Naive thymus-derived CD8-positive, alpha-beta T cell (primary cell): ENCODE measurements around the gene TBKBP1. TPM values are rescaled to one million over a fixed set of nuclear protein-coding genes. Genes with fewer than 3 reads are reported as not detected.

Experiments
- ATAC-seq, 2 donors: fragments of 150-1000 bp; cut with Tn5 transposase in 1 of 2; sonication (Bioruptor Pico), chemical (Tn5 transposase) in 1 of 2; 1 replicate in 1 of 2; 2 replicates in 1 of 2; pipeline ENCODE4 v1.10.0; 2021; ENCODE audit warnings: mild to moderate bottlenecking in 2 of 2, moderate library complexity in 2 of 2
- POLR2A ChIA-PET: fragments of 350-600 bp; sonication (Branson Sonifier 250); formaldehyde crosslinking; loops from one replicate; lab custom pipeline; 2021; ENCODE audit warnings: antibody characterized with exemption; lab: Charles Lee
- DNase-seq, 10 donors: peaks; one replicate each; pipeline versions ENCODE4 v3.0.0 to v3.0.0-alpha.2; 2020 to 2022
- H3K27ac Mint-ChIP-seq, 10 donors: one replicate each; pipeline ENCODE4 v1.8.0; 2020 to 2022; ENCODE audit warnings: mild to moderate bottlenecking in 10 of 10, mixed read lengths in 10 of 10, moderate library complexity in 4 of 10, inconsistent platforms in 1 of 10
- H3K27me3 Mint-ChIP-seq, 5 donors: one replicate each; pipeline ENCODE4 v1.8.0; 2021 to 2022; ENCODE audit warnings: mixed read lengths in 5 of 5
- H3K36me3 Mint-ChIP-seq, 3 donors: one replicate each; pipeline ENCODE4 v1.8.0; 2020 to 2022; ENCODE audit warnings: mixed read lengths in 3 of 3, mild to moderate bottlenecking in 2 of 3, inconsistent platforms in 1 of 3
- H3K4me1 Mint-ChIP-seq, 4 donors: one replicate each; pipeline ENCODE4 v1.8.0; 2021 to 2022; ENCODE audit warnings: mixed read lengths in 4 of 4
- H3K4me3 Mint-ChIP-seq, 10 donors: one replicate each; pipeline ENCODE4 v1.8.0; 2020 to 2022; ENCODE audit warnings: mild to moderate bottlenecking in 10 of 10, mixed read lengths in 10 of 10, moderate library complexity in 6 of 10, inconsistent platforms in 1 of 10
- H3K9me3 Mint-ChIP-seq, 9 donors: one replicate each; pipeline ENCODE4 v1.8.0; 2020 to 2022; ENCODE audit warnings: mixed read lengths in 9 of 9, mild to moderate bottlenecking in 3 of 9, inconsistent platforms in 1 of 9, moderate library complexity in 1 of 9
- polyA plus RNA-seq, 3 donors: library from polyadenylated mRNA; unstranded; fragments of 300-500 nt; fragmentation: Illumina TruSeq; gene quantifications; one replicate each; pipeline ENCODE4 v1.2.3, GENCODE V29; 2021
- total RNA-seq, 8 experiments: library from RNA in 2 of 8; stranded (reverse) in 2 of 8; gene quantifications; one replicate each; pipeline ENCODE4 v1.2.3 and lab custom pipeline; 2021 to 2026

Gene TBKBP1, protein sequence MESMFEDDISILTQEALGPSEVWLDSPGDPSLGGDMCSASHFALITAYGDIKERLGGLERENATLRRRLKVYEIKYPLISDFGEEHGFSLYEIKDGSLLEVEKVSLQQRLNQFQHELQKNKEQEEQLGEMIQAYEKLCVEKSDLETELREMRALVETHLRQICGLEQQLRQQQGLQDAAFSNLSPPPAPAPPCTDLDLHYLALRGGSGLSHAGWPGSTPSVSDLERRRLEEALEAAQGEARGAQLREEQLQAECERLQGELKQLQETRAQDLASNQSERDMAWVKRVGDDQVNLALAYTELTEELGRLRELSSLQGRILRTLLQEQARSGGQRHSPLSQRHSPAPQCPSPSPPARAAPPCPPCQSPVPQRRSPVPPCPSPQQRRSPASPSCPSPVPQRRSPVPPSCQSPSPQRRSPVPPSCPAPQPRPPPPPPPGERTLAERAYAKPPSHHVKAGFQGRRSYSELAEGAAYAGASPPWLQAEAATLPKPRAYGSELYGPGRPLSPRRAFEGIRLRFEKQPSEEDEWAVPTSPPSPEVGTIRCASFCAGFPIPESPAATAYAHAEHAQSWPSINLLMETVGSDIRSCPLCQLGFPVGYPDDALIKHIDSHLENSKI
- 1 to 10 TPM; 1.4 to 3.1 TPM for total RNA-seq
- polyA plus RNA-seq = under 1 TPM in 2 of 3 donors, not detected in 1; 0.07 to 0.59 TPM
- total RNA-seq (lab: John Stamatoyannopoulos, UW) = 1.5 to 39.8 (median 3.4) reads per million in 6 experiments

DNA sequence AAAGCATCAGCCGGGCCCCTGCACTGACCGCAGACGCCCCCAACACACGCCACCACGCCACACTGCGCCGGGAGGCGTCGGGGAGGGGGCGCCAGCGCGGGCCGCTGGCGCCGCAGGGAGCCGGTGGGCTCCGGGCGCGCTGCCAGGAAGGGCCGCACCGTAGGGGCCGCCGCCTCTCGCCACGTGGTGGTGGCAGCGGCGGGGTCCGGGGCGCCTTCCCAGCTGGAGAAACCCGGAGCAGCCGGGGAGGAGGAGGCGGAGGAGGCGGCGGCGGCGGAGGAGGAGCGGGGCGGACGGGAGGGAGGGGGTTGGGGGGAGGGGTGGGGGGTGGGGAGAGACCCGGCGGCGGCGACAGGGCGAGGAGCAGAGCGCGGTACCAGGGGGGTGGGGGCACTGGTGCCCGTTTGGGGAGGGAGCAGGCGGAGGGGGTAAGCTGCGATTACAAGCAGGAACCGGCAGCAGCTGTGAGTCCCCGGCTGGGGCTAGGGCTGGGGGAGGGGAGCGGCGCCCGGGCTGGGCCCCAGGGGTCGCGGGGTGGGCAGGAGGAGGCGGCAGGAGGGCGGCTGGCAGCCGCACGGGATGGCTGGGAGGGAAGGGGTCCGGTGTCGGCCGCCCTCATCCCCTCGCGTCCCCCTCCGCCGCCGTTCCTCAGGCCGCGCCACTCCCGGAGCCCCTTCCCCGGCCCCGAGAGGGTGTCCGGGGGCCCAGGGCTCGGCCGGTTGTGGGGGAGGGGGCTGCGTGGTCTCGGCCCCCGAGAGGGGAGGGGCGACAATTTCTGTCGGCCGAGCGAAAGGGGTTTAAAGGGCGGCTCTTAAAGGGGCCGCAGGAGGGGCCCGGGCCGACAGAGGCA, at the start of gene TBKBP1:
TBKBP1 (plus strand) TSS at position 431 of the 850 bp plus-strand sequence. CDS start 1,952 bp downstream, outside the sequence.
- DNase-seq (peak in 8 of 10 donors; percentile 24 to 73 (median 36)), ATAC-seq (peak; percentile 60 to 62)
- H3K4me3 Mint-ChIP-seq = peak within 1 kb of the TSS; percentile 85 to 95 (median 91)
- H3K27me3 Mint-ChIP-seq = no peaks in the 10 kb centered on the region
- H3K36me3 Mint-ChIP-seq = no peaks in the 10 kb centered on the region
- H3K9me3 Mint-ChIP-seq = no peaks in the 10 kb centered on the region
- peak within 1 kb of the TSS in 8 of 10 donors; percentile 73 to 92 (median 82) for H3K27ac Mint-ChIP-seq
- peaks cover 23 to 36% (median 30%) of the 10 kb centered on the region in 4 donors for H3K4me1 Mint-ChIP-seq
- POLR2A ChIA-PET = interaction anchor here (1.1 to 1.8 kb wide), 4 partner anchors 20 to 44 kb away, joined by 3 to 10 read pairs (median 4); partner anchors contain the start of genes KPNB1 and TBX21

- POLR2A ChIA-PET = no interaction called here
- Mint-ChIP-seq H3K27ac (peak overlapping the region in 1 of 10 donors; percentile 23), H3K36me3 (no peaks in the 10 kb centered on the region), H3K4me3 (no peak overlapping the region), H3K27me3 (no peaks in the 10 kb centered on the region), H3K9me3 (peaks cover 0 to under 1% (median 0%) of the 10 kb centered on the region in 9 donors), H3K4me1 (peaks cover 11 to 32% (median 20%) of the 10 kb centered on the region in 4 donors)
- ATAC-seq (no peak), DNase-seq (no peak)
Observed at GRCh38 chr17:47644324-47644723, 49.6 kb upstream of the TBKBP1 start.

DNA sequence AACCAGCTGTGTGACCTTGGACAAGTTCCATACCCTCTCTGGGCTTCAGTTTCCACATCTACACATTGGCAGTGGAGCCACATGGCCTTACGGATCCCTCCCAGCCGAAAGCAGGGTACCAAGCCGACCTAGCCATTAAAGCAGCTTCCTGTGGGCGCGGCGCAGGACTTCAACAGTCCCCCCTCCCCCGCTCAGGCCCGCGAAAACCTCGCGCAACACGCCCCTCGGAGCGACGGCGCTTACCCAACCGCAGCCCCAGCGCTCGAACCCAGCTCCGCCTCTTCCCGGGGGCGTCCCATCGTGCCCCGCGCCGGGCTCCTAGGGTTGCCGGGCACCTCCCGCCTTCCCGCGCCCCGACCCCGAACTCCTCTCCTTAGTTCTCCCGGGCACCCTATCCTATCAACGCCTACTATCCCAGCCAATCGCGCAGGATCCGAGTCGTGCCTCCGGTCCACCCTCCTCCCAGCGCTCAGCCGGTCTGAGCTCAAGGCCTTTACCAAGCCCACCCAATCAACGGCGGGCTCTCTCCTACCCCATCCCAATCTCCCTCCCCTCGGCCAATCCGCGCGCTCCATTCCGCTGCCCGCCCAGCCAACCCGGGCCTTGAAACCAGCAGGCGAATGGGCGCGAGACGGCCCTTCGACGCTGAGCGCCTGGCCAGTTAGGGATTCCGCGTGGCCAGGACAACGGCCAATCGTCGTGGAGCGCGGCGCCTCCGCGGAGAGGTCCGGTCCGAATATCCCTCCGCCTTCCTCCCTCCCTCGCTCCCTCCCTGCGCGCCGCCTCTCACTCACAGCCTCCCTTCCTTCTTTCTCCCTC, 44.6 kb upstream of the TBKBP1 start, which contains the start of gene KPNB1:
KPNB1 (plus strand) TSS at position 767 of the 819 bp plus-strand sequence. CDS start 326 bp downstream, outside the sequence.
- Mint-ChIP-seq H3K9me3 (peaks cover 0 to 2% (median 0%) of the 10 kb centered on the region in 9 donors), H3K4me1 (peaks cover 31 to 66% (median 54%) of the 10 kb centered on the region in 4 donors), H3K27me3 (no peaks in the 10 kb centered on the region), H3K36me3 (peaks cover 0 to 32% (median 10%) of the 10 kb centered on the region in 3 donors), H3K4me3 (peak within 1 kb of the TSS; percentile 90 to 100 (median 98)), H3K27ac (peak within 1 kb of the TSS; percentile 91 to 99 (median 98))
- DNase-seq (peak; percentile 90 to 99 (median 97)), ATAC-seq (peak; percentile 84 to 86)
- POLR2A ChIA-PET = interaction anchor here (0.6 to 5.3 kb wide), 20 partner anchors 12 to 1456 kb away, joined by 3 to 88 read pairs (median 5); partner anchors contain the start of genes EFCAB13, KANSL1, LRRC46 and MRPL10

- POLR2A ChIA-PET = interaction anchor here (0.6 to 5.3 kb wide), 20 partner anchors 11 to 482 kb away, joined by 3 to 88 read pairs (median 6); partner anchors contain the start of genes EFCAB13, LRRC46, MRPL10 and PNPO
- peaks cover 0 to 39% (median 12%) of the 10 kb centered on the region in 3 donors for H3K36me3 Mint-ChIP-seq
- H3K27ac Mint-ChIP-seq = peak overlapping the region; percentile 91 to 99 (median 98)
- peak; percentile 8 to 11 for ATAC-seq
- H3K4me1 Mint-ChIP-seq = peaks cover 30 to 68% (median 58%) of the 10 kb centered on the region in 4 donors
- DNase-seq = peak in 3 of 10 donors; percentile 31 to 79 (median 33)
- H3K9me3 Mint-ChIP-seq = peaks cover 0 to 2% (median 0%) of the 10 kb centered on the region in 9 donors
- H3K4me3 Mint-ChIP-seq = peak overlapping the region; percentile 90 to 100 (median 98)
- H3K27me3 Mint-ChIP-seq = no peaks in the 10 kb centered on the region
Observed at GRCh38 chr17:47649972-47650524, 43.9 kb upstream of the TBKBP1 start.

GRCh38 chr17:47650525-47651522, 43.1 kb upstream of the TBKBP1 start:
- DNase-seq (peak; percentile 81 to 95 (median 86)), ATAC-seq (peak; percentile 48)
- Mint-ChIP-seq H3K27ac (peak overlapping the region; percentile 57 to 96 (median 90)), H3K9me3 (peaks cover 0 to 2% (median 0%) of the 10 kb centered on the region in 9 donors), H3K4me3 (peak overlapping the region; percentile 89 to 100 (median 92)), H3K27me3 (no peaks in the 10 kb centered on the region), H3K4me1 (peaks cover 32 to 76% (median 64%) of the 10 kb centered on the region in 4 donors), H3K36me3 (peaks cover 0 to 47% (median 16%) of the 10 kb centered on the region in 3 donors)
- POLR2A ChIA-PET = interaction anchor here (0.6 to 5.3 kb wide), 14 partner anchors 10 to 590 kb away, joined by 3 to 88 read pairs (median 6); partner anchors contain the start of genes EFCAB13, PNPO, SP2 and TBKBP1

DNA sequence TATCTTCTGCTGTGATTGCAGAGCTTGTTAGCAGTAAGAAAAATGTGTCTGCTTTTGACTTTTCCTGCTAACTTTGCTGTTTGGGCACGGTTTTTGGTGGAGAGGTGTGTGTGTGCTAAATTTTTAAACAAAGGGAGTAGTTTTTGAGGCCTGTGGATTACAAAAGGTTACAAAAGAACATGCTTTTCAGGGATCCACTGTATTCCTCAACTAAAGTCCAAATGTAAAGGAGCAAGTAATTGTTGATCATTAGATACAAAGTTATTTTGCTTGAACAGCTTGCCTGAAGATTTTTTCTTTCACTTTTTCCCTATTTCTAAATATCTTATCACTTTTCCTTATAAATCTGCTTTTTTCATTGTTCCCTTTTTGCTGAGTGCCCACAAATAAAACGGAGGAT, 42.3 kb upstream of the TBKBP1 start:
- ATAC-seq (no peak), DNase-seq (no peak)
- peak overlapping the region in 9 of 10 donors; percentile 31 to 96 (median 63) for H3K27ac Mint-ChIP-seq
- H3K27me3 Mint-ChIP-seq = no peaks in the 10 kb centered on the region
- peaks cover 33 to 76% (median 66%) of the 10 kb centered on the region in 4 donors for H3K4me1 Mint-ChIP-seq
- peaks cover 0 to 2% (median 0%) of the 10 kb centered on the region in 9 donors for H3K9me3 Mint-ChIP-seq
- H3K4me3 Mint-ChIP-seq = peak overlapping the region in 9 of 10 donors; percentile 12 to 95 (median 89)
- POLR2A ChIA-PET = interaction anchor here (1.6 to 5.3 kb wide), 4 partner anchors 10 to 244 kb away, joined by 4 to 88 read pairs (median 6); partner anchors contain the start of gene SP2
- H3K36me3 Mint-ChIP-seq = peaks cover 0 to 55% (median 21%) of the 10 kb centered on the region in 3 donors

DNA sequence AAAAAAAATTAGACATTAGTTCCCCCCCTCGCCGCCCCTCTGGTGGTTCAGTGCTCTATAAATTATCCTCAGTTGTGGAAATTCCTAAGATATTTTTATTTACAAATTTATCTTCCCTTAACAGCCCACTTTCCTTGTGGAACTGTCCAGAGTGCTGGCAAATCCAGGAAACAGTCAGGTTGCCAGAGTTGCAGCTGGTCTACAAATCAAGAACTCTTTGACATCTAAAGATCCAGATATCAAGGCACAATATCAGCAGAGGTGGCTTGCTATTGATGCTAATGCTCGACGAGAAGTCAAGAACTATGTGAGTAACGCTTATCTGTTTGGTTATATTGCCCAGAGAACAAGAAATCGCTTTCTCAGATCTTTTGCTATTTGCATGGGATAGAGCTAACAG, 41.4 kb upstream of the TBKBP1 start:
- H3K9me3 Mint-ChIP-seq = peaks cover 0 to 2% (median 0%) of the 10 kb centered on the region in 9 donors
- ATAC-seq (no peak), DNase-seq (no peak)
- peak overlapping the region in 6 of 10 donors; percentile 58 to 83 (median 70) for H3K27ac Mint-ChIP-seq
- peaks cover 3 to 64% (median 28%) of the 10 kb centered on the region in 3 donors for H3K36me3 Mint-ChIP-seq
- H3K4me3 Mint-ChIP-seq = peak overlapping the region in 3 of 10 donors; percentile 1 to 52 (median 36)
- POLR2A ChIA-PET = interaction anchor here (5.3 kb wide), 1 partner anchor 9 kb away, joined by 88 read pairs; no protein-coding TSS in a partner anchor
- no peaks in the 10 kb centered on the region for H3K27me3 Mint-ChIP-seq
- H3K4me1 Mint-ChIP-seq = peaks cover 31 to 75% (median 64%) of the 10 kb centered on the region in 4 donors

DNA sequence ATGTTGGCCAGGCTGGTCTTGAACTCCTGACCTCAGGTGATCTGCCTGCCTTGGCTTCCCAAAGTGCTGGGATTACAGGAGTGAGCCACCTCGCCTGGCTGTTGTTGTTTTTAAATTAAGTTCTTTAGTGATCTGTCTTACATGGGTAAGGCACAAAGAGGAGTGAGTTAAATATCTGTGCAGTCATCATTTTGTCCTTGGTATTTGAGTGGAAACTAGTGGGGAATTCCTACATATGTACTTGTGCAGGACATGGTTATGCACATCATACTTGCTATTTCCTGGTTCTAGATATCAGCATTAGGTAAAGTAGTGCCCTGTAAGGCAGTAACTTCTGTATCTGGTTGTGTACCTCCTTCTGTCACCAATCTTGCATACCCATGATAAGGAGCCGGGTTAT, 40.5 kb upstream of the TBKBP1 start:
- Mint-ChIP-seq H3K27me3 (no peaks in the 10 kb centered on the region), H3K4me3 (peak overlapping the region in 1 of 10 donors; percentile 52), H3K36me3 (peaks cover 5 to 70% (median 33%) of the 10 kb centered on the region in 3 donors), H3K9me3 (peaks cover 0 to 2% (median 0%) of the 10 kb centered on the region in 9 donors), H3K4me1 (peaks cover 34 to 74% (median 64%) of the 10 kb centered on the region in 4 donors), H3K27ac (peak overlapping the region in 4 of 10 donors; percentile 34 to 83 (median 74))
- DNase-seq = no peak
- ATAC-seq = no peak
- POLR2A ChIA-PET = interaction anchor here (0.6 to 0.7 kb wide), 2 partner anchors 32 to 156 kb away, joined by 3 to 4 read pairs; no protein-coding TSS in a partner anchor

DNA sequence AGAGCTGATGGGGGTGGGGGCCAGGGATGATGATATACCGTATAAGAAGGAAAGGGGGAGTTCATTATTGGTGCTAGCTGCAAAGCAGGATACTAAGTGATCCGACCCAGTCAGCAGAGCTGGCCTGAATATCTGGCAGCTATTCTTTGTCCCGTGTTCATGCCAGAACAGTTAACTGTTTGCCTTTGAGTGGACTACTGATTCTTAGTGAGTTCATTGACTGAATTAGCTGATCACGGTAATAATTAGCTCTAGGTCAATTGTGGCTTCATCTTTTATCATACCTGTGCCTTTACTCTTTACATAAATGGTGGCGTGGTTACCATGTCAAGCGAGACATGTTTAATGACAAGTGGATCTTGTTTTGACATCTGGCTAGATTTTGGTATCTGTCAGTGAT, 39.0 kb upstream of the TBKBP1 start:
- H3K27ac Mint-ChIP-seq = peak overlapping the region in 9 of 10 donors; percentile 3 to 84 (median 62)
- peak overlapping the region in 1 of 10 donors; percentile 3 for H3K4me3 Mint-ChIP-seq
- POLR2A ChIA-PET = interaction anchor here (0.5 kb wide), 1 partner anchor 43 kb away, joined by 4 read pairs; no protein-coding TSS in a partner anchor
- DNase-seq (no peak), ATAC-seq (no peak)
- H3K27me3 Mint-ChIP-seq = no peaks in the 10 kb centered on the region
- no peaks in the 10 kb centered on the region for H3K9me3 Mint-ChIP-seq
- peaks cover 32 to 72% (median 62%) of the 10 kb centered on the region in 4 donors for H3K4me1 Mint-ChIP-seq
- H3K36me3 Mint-ChIP-seq = peaks cover 5 to 80% (median 38%) of the 10 kb centered on the region in 3 donors
